Colonic mucosa (tissue), 4 donors: ENCODE data around the gene CCDC192. TPM values are rescaled to one million over a fixed set of nuclear protein-coding genes. Genes with fewer than 3 reads are reported as not detected.

Experiments used
- DNase-seq: peaks from one replicate; pipeline ENCODE4 v3.0.0-alpha.2; 2020
- H3K27ac ChIP-seq: fragments of 200-600 bp; one replicate; pipeline ENCODE4 v1.8.0; 2021
- H3K27me3 ChIP-seq: fragments of 200-600 bp; one replicate; pipeline ENCODE4 v1.8.0; 2021
- H3K36me3 ChIP-seq: fragments of 200-600 bp; one replicate; pipeline ENCODE4 v1.8.0; 2021
- H3K4me1 ChIP-seq: fragments of 200-600 bp; one replicate; pipeline ENCODE4 v1.8.0; 2021; ENCODE audit warnings: mild to moderate bottlenecking
- H3K4me3 ChIP-seq: fragments of 200-600 bp; one replicate; pipeline ENCODE4 v1.8.0; 2021
- H3K9ac ChIP-seq, 2 donors: one replicate each; pipeline ENCODE4 v1.7.0; 2013; ENCODE audit warnings: control low read depth in 2 of 2, low read depth in 2 of 2, low read length in 2 of 2
- H3K9me3 ChIP-seq: fragments of 200-600 bp; one replicate; pipeline ENCODE4 v1.8.0; 2021
- CTCF ChIP-seq: fragments of 200-600 bp; IDR thresholded peaks from one replicate; pipeline ENCODE4 v1.8.0; 2022; ENCODE audit warnings: antibody characterized with exemption, mild to moderate bottlenecking
- intact Hi-C: fragments of 100-400 bp; cut with DNase I; formaldehyde crosslinking; loops from one replicate; pipeline ENCODE4 v1.14.1; 2022
- total RNA-seq, 2 donors: library from RNA; stranded (reverse); fragmentation: NEBNext Ultra II Directional in 1 of 2; extraction: Animal tissue kit (Norgen Biotek cat#: 25700) in 1 of 2; gene quantifications; one replicate each; pipeline ENCODE4 v1.2.1, GENCODE V29; 2021
- donor health status: healthy.
- donor health status: DM: no; HTN: no; CAD: no.
- donor health status: DM: no; HTN: no; CAD: no.

Gene CCDC192, protein sequence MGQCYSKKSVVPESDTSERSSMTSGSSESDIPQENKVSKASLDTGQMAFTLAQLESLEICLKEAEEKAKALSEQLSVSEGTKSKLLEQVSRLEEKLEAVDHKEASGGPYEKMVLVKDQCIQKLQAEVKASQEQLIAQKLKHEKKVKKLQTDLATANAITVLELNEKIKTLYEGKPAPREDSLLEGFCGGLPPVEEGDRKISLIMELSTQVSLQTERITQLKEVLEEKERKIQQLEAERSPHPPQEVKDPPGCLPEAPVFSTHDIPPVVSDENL
- not detected for total RNA-seq

GRCh38 chr5:127702926-127703561 is at the start of gene CCDC192:
Gene CCDC192, plus strand, starts transcription at chr5:127703391. Its CDS starts 55 bp downstream, at chr5:127703446.
- DNase-seq = no peak
- Histone ChIP-seq H3K27me3 (no peaks in the 10 kb centered on the region), H3K4me3 (no peak within 1 kb of the TSS), H3K4me1 (no peaks in the 10 kb centered on the region), H3K27ac (no peak within 1 kb of the TSS), H3K36me3 (no peaks in the 10 kb centered on the region), H3K9me3 (no peaks in the 10 kb centered on the region), H3K9ac (no peak within 1 kb of the TSS)
- no peak for TF ChIP-seq CTCF
- intact Hi-C loops = no loop called here

DNA sequence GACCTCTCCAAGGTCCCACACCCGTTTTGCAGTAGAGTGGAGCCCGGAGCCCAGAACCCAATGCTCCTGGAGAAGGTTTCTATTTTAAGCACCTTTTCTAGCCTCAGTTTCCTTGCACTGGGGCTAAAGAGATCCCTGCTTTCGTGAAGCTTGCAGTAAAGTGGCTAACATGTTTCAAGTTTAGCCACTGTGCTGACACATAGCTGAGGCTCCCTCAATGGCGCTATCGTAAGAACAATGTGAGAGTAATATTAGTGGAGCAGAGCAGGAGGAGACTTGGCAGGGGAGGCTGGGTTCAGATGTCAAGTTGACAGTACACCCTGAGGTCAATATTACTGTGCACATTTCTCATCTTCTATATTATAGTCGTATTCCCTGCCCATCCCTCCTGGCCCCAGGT is 46.4 kb upstream of the CCDC192 start:
- no peak for TF ChIP-seq CTCF
- no peaks in the 10 kb centered on the region for H3K4me1 ChIP-seq
- intact Hi-C loops = no loop called here
- H3K27me3 ChIP-seq = no peaks in the 10 kb centered on the region
- no peaks in the 10 kb centered on the region for H3K9me3 ChIP-seq
- no peaks in the 10 kb centered on the region for H3K36me3 ChIP-seq
- H3K27ac ChIP-seq = no peak overlapping the region
- no peak overlapping the region for H3K4me3 ChIP-seq
- DNase-seq = no peak
- no peak overlapping the region for H3K9ac ChIP-seq

GRCh38 chr5:127660047-127660733 is 43.0 kb upstream of the CCDC192 start:
- H3K27me3 ChIP-seq = no peaks in the 10 kb centered on the region
- no peak for TF ChIP-seq CTCF
- no peaks in the 10 kb centered on the region for H3K36me3 ChIP-seq
- no peak for DNase-seq
- H3K4me3 ChIP-seq = no peak overlapping the region
- H3K9me3 ChIP-seq = no peaks in the 10 kb centered on the region
- intact Hi-C loops = no loop called here
- H3K4me1 ChIP-seq = no peaks in the 10 kb centered on the region
- no peak overlapping the region for H3K27ac ChIP-seq
- no peak overlapping the region for H3K9ac ChIP-seq

DNA sequence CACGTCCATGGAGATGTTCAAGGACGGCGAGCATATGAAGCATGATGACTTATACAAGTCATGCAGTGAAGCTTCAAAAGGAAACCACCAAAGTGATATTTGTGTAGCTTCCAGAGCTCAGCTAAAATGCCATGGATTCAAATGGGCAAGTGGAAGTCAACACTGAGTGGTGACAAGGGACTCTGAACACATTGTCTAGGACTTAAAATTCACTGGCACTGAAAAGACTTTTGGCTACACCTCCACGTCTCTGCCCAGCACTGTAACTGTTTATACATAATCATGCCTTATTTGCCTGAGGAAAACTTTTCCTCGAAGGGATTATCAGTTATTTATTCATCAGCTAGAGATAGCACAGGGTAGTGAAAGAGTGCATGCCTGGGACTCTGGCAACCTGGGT is 39.1 kb upstream of the CCDC192 start:
- intact Hi-C loops = no loop called here
- no peak overlapping the region for H3K9ac ChIP-seq
- no peaks in the 10 kb centered on the region for H3K4me1 ChIP-seq
- no peak overlapping the region for H3K4me3 ChIP-seq
- no peaks in the 10 kb centered on the region for H3K36me3 ChIP-seq
- no peak for DNase-seq
- no peaks in the 10 kb centered on the region for H3K9me3 ChIP-seq
- H3K27ac ChIP-seq = no peak overlapping the region
- no peak for TF ChIP-seq CTCF
- H3K27me3 ChIP-seq = no peaks in the 10 kb centered on the region

DNA sequence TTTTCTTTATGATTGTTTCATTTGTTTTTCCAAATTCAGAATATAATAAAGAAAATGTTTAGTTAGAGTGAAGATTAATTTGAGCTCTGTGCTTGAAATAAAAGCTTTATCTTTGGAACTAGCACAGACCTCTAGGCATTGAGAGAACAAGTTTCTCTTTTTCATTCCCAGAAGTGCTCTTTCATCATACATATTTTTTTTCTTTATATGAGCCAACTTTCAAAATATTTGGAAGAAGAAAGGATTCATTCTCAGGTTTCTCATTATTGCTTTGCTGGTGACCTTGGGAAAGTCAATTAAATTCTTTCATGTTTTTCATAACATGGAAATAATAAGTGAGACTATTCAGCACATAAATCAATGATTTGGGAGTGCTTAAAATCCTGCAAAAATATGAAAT is 37.5 kb upstream of the CCDC192 start:
- Histone ChIP-seq H3K9ac (no peak overlapping the region), H3K4me1 (no peaks in the 10 kb centered on the region), H3K27me3 (no peaks in the 10 kb centered on the region), H3K9me3 (no peaks in the 10 kb centered on the region), H3K36me3 (no peaks in the 10 kb centered on the region), H3K27ac (no peak overlapping the region), H3K4me3 (no peak overlapping the region)
- no peak for DNase-seq
- intact Hi-C loops = no loop called here
- no peak for TF ChIP-seq CTCF
